HepG2 (cell line): ENCODE results near the gene KARS1. TPM values are rescaled to one million over a fixed set of nuclear protein-coding genes. Genes with fewer than 3 reads are reported as not detected.

Experiments used
- AGO2 ChIP-seq: fragments of 200-400 bp; formaldehyde crosslinking; optimal IDR thresholded peaks from 2 replicates; pipeline ENCODE3; 2017; ENCODE audit warnings: mild to moderate bottlenecking, low read depth, low read length, moderate library complexity
- AHR ChIP-seq: IDR thresholded peaks from 2 replicates; pipeline ENCODE4 v1.6.1; 2018; ENCODE audit warnings: missing genetic modification reagents, missing compliant biosample characterization
- BORCS8-MEF2B ChIP-seq: sonication (generic); formaldehyde crosslinking; IDR thresholded peaks from 2 replicates; pipeline ENCODE4 v1.8.0; 2022; ENCODE audit warnings: mild to moderate bottlenecking, missing genetic modification reagents
- CEBPG ChIP-seq: IDR thresholded peaks from 2 replicates; pipeline ENCODE4 v1.6.1; 2016
- HINFP ChIP-seq: sonication (generic); formaldehyde crosslinking; IDR thresholded peaks from 2 replicates; pipeline ENCODE4 v1.4.0; 2020; ENCODE audit warnings: low read depth, mild to moderate bottlenecking, missing genetic modification reagents
- HIVEP1 ChIP-seq: sonication (generic); formaldehyde crosslinking; IDR thresholded peaks from 2 replicates; pipeline ENCODE4 v1.4.0; 2020; ENCODE audit warnings: mild to moderate bottlenecking, missing genetic modification reagents
- HNRNPH1 ChIP-seq: fragments of 200-400 bp; formaldehyde crosslinking; optimal IDR thresholded peaks from 2 replicates; pipeline ENCODE3; 2017; ENCODE audit warnings: mild to moderate bottlenecking, low read depth, low read length
- KLF6 ChIP-seq: IDR thresholded peaks from 2 replicates; pipeline ENCODE4 v1.8.0; 2016; ENCODE audit warnings: missing biosample characterization, missing genetic modification reagents
- NCOR1 ChIP-seq: fragments of 200-600 bp; sonication (generic); IDR thresholded peaks from 2 replicates; pipeline ENCODE4 v1.7.0; 2017; ENCODE audit warnings: antibody characterized with exemption, low read length, borderline replicate concordance
- PAX8 ChIP-seq: sonication (generic); formaldehyde crosslinking; IDR thresholded peaks from 2 replicates; pipeline ENCODE4 v1.8.0; 2022; ENCODE audit warnings: mild to moderate bottlenecking, missing genetic modification reagents, borderline replicate concordance
- RNF2 ChIP-seq: fragments of 450-650 bp; conservative IDR thresholded peaks from 2 replicates; pipeline ENCODE4 v1.6.1; 2016; ENCODE audit warnings: low read depth
- SOX13 ChIP-seq, 3 experiments: fragments of 450-650 bp in 1 of 3; sonication (generic) in 1 of 3; formaldehyde crosslinking in 1 of 3; IDR thresholded peaks in 2 of 3; conservative IDR thresholded peaks in 1 of 3; 2 replicates each; pipeline versions ENCODE4 v1.5.0 to v1.6.1; 2016 to 2020; ENCODE audit warnings: antibody characterized with exemption in 1 of 3, mild to moderate bottlenecking in 1 of 3, missing compliant biosample characterization in 1 of 3, missing genetic modification reagents in 1 of 3, moderate library complexity in 1 of 3
- SP4 ChIP-seq: sonication (generic); formaldehyde crosslinking; IDR thresholded peaks from 2 replicates; pipeline ENCODE4 v1.8.1; 2023; ENCODE audit warnings: mild to moderate bottlenecking, missing genetic modification reagents
- TERF1 ChIP-seq: sonication (generic); formaldehyde crosslinking; IDR thresholded peaks from 2 replicates; pipeline ENCODE4 v1.8.0; 2022; ENCODE audit warnings: mild to moderate bottlenecking, missing genetic modification reagents, moderate library complexity
- ZBTB49 ChIP-seq: sonication (generic); formaldehyde crosslinking; IDR thresholded peaks from 2 replicates; pipeline ENCODE4 v1.4.0; 2020; ENCODE audit warnings: missing genetic modification reagents, borderline replicate concordance
- ZNF205 ChIP-seq: IDR thresholded peaks from 2 replicates; pipeline ENCODE4 v1.6.1; 2018; ENCODE audit warnings: missing biosample characterization, missing genetic modification reagents
- ZNF230 ChIP-seq: sonication (generic); formaldehyde crosslinking; IDR thresholded peaks from 2 replicates; pipeline ENCODE4 v1.4.0; 2020; ENCODE audit warnings: mild to moderate bottlenecking, missing genetic modification reagents
- ZNF556 ChIP-seq: sonication (generic); formaldehyde crosslinking; IDR thresholded peaks from 2 replicates; pipeline ENCODE4 v1.4.0; 2020; ENCODE audit warnings: mild to moderate bottlenecking, missing genetic modification reagents, borderline replicate concordance
- ZNF563 ChIP-seq: sonication (generic); formaldehyde crosslinking; IDR thresholded peaks from 2 replicates; pipeline ENCODE4 v1.8.0; 2022; ENCODE audit warnings: mild to moderate bottlenecking, moderate library complexity, missing genetic modification reagents
- ZNF672 ChIP-seq: sonication (generic); formaldehyde crosslinking; IDR thresholded peaks from 2 replicates; pipeline ENCODE4 v1.8.1; 2022; ENCODE audit warnings: missing genetic modification reagents
- polyA plus RNA-seq, 8 experiments: library from polyadenylated mRNA; depleted of rRNA in 3 of 8; stranded (reverse) in 7 of 8; unstranded in 1 of 8; fragments of >200 nt; fragmentation: Illumina TruSeq in 4 of 8; extraction: Trizol in 4 of 8; gene quantifications; 2 replicates each; pipeline versions ENCODE4 v1.2.1 to v1.2.3, GENCODE V29; 2011 to 2016; ENCODE audit warnings: low read depth in 4 of 8, missing spikeins in 1 of 8, mixed read lengths in 1 of 8; ENCODE audit not compliant: insufficient read depth in 1 of 8
- total RNA-seq, 5 experiments: library from RNA; depleted of rRNA; stranded (reverse); fragments of >200 nt; fragmentation: Illumina TruSeq; extraction: Trizol; gene quantifications; 2 replicates each; pipeline ENCODE4 v1.2.3, GENCODE V29; 2016; ENCODE audit warnings: low read depth in 1 of 5
- TF ChIP-seq, protein P1 (sequence below), 2 experiments: sonication (generic) in 1 of 2; formaldehyde crosslinking in 1 of 2; IDR thresholded peaks; 2 replicates each; pipeline versions ENCODE4 v1.5.1 to v1.6.1; 2011 to 2020; ENCODE audit warnings: borderline replicate concordance in 1 of 2, low read depth in 1 of 2, low read length in 1 of 2, mild to moderate bottlenecking in 1 of 2, missing genetic modification reagents in 1 of 2, moderate library complexity in 1 of 2

Gene KARS1
- total and polyA plus RNA-seq, 2 of the 13 experiments (the other 11 are each of a cell fraction or from before 2014, with no cell fraction given) = 141 to 276 TPM

DNA sequence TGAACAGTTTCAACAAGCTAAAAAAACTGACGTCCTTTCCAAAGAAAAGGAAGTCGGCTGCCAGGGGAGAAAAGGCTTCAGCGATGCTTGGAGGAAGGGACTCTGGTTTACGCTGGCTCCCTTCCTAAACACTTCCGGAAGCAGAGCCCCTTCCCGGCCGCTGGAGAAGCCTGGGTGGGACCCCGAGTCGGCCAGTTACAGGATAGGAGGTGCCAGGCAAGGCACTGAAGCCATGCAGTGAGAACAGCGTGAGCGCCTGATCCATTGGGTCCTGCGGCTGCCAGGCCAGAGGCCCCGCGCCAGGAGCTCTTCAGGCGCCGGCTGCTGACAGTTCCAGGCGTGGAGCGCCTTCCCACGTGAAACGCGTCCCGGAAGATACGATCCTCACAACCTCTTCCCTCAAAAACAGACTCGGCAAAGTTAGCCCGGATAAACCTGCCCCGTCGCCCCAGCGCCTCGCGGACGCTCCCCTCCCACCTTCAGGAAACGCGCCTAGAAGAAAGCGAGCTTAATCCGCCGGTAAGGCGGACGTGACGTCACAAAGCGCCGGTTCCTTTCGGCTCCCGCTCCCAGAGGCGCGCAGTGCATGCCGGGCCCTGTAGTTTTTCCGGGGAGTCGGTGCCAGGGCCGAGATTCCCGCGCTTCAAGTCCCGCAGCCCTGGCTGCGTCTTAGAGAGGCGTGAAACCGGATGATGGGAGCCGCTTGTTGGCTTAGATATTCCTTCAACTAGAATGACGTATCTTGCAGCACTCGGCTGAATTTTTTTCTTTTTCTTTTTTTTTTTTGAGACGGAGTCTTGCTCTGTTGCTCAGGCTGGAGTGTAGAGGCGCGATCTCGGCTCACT, 24.5 kb downstream of the KARS1 start, which contains the start of gene ADAT1 (continued):
- TF ChIP-seq HINFP (CRISPR knock-in tag) (peak; percentile 85), SOX13 (IDR thresholded peaks at IDR 0.05) (0 out of 2 replicates have a peak, but pooled peaks have one; percentile 27), SOX13 (CRISPR knock-in tag; conservative IDR thresholded peaks at IDR 0.05 in 1 of 2, IDR thresholded peaks at IDR 0.05 in 1 of 2) (peak in 1 of 2 experiments; percentile 54; a peak in 2 of 4 replicates), NCOR1 (peak; percentile 22; the same call in 1 of the 2 replicates), PAX8 (CRISPR knock-in tag) (peak; percentile 56; the same call in 1 of the 2 replicates), ZBTB49 (CRISPR knock-in tag) (peak; percentile 77; the same call in 1 of the 2 replicates), HIVEP1 (CRISPR knock-in tag) (peak; percentile 75), ZNF230 (no peak), RNF2 (0 out of 2 replicates have a peak, but pooled peaks have one; percentile 50), AHR (CRISPR knock-in tag) (0 out of 2 replicates have a peak, but pooled peaks have one; percentile 49), ZNF205 (peak; percentile 89), TERF1 (CRISPR knock-in tag) (no peak), ZNF556 (CRISPR knock-in tag) (peak; percentile 79; the same call in 1 of the 2 replicates), CEBPG (CRISPR knock-in tag) (peak; percentile 37; the same call in 1 of the 2 replicates), KLF6 (CRISPR knock-in tag) (peak; percentile 79), SP4 (CRISPR knock-in tag) (peak; percentile 77; the same call in 1 of the 2 replicates), ZNF672 (CRISPR knock-in tag) (no peak), AGO2 (peak; percentile 91), BORCS8-MEF2B (CRISPR knock-in tag) (peak; percentile 55; the same call in 1 of the 2 replicates), ZNF563 (CRISPR knock-in tag) (no peak; the same call in 1 of the 2 replicates), HNRNPH1 (peak; percentile 90)
- TF ChIP-seq, protein P1, sequence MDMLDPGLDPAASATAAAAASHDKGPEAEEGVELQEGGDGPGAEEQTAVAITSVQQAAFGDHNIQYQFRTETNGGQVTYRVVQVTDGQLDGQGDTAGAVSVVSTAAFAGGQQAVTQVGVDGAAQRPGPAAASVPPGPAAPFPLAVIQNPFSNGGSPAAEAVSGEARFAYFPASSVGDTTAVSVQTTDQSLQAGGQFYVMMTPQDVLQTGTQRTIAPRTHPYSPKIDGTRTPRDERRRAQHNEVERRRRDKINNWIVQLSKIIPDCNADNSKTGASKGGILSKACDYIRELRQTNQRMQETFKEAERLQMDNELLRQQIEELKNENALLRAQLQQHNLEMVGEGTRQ (IDR thresholded peaks at IDR 0.05; ENCODE audit: low read depth, low read length) = no peak
- TF ChIP-seq, protein P1 (CRISPR knock-in tag; IDR thresholded peaks at IDR 0.05; ENCODE audit: borderline replicate concordance) = peak; percentile 32; the same call in 1 of the 2 replicates
